Neural progenitor cell (in vitro differentiated cells): ENCODE results near the gene STAM. TPM values are rescaled to one million over a fixed set of nuclear protein-coding genes. Genes with fewer than 3 reads are reported as not detected.

Experiments
- DNase-seq: peaks from one replicate; pipeline ENCODE4 v3.0.0-alpha.2; 2016; ENCODE audit warnings: low spot score
- H2AFZ ChIP-seq: fragments of 200-600 bp; sonication (generic); replicated peaks from 2 replicates; pipeline ENCODE4 v1.6.1; 2016; ENCODE audit warnings: antibody characterized with exemption
- H3F3A ChIP-seq: fragments of 200-600 bp; sonication (generic); 2 replicates; pipeline ENCODE4 v1.6.1; 2016; ENCODE audit warnings: antibody characterized with exemption, low read depth
- H3K27ac ChIP-seq: fragments of 200-600 bp; sonication (generic); 2 replicates; pipeline ENCODE4 v1.5.1; 2016; ENCODE audit warnings: mild to moderate bottlenecking
- H3K27me3 ChIP-seq: fragments of 200-600 bp; sonication (generic); 2 replicates; pipeline ENCODE4 v1.6.1; 2016; ENCODE audit warnings: mild to moderate bottlenecking, moderate library complexity
- H3K36me3 ChIP-seq: fragments of 200-600 bp; sonication (generic); 2 replicates; pipeline ENCODE4 v1.5.1; 2016
- H3K4me1 ChIP-seq: fragments of 200-600 bp; sonication (generic); 2 replicates; pipeline ENCODE4 v1.6.1; 2016; ENCODE audit warnings: mixed run types
- H3K4me2 ChIP-seq: fragments of 200-600 bp; sonication (generic); 2 replicates; pipeline ENCODE4 v1.6.1; 2016
- H3K4me3 ChIP-seq: fragments of 200-600 bp; sonication (generic); 2 replicates; pipeline ENCODE4 v1.5.1; 2016
- H3K79me2 ChIP-seq: fragments of 200-600 bp; sonication (generic); 2 replicates; pipeline ENCODE4 v1.6.1; 2016; ENCODE audit warnings: low read depth
- H3K9ac ChIP-seq: fragments of 200-600 bp; sonication (generic); 2 replicates; pipeline ENCODE4 v1.6.1; 2016
- H3K9me3 ChIP-seq: fragments of 200-600 bp; sonication (generic); 2 replicates; pipeline ENCODE4 v1.5.1; 2016; ENCODE audit warnings: low read depth
- H4K20me1 ChIP-seq: fragments of 200-600 bp; sonication (generic); 2 replicates; pipeline ENCODE4 v1.6.1; 2016; ENCODE audit warnings: low read depth
- H3K27ac Mint-ChIP-seq: 3 replicates; pipeline ENCODE4 v1.8.0; 2021; ENCODE audit warnings: mixed read lengths
- H3K27me3 Mint-ChIP-seq: 2 replicates; pipeline ENCODE4 v1.8.0; 2022; ENCODE audit warnings: low read depth, mild to moderate bottlenecking, inconsistent platforms, moderate library complexity, mixed read lengths; ENCODE audit not compliant: insufficient read depth
- H3K36me3 Mint-ChIP-seq: 3 replicates; pipeline ENCODE4 v1.8.0; 2021; ENCODE audit warnings: mixed read lengths
- H3K4me1 Mint-ChIP-seq: 3 replicates; pipeline ENCODE4 v1.8.0; 2021; ENCODE audit warnings: mixed read lengths
- H3K4me3 Mint-ChIP-seq: 3 replicates; pipeline ENCODE4 v1.8.0; 2021; ENCODE audit warnings: mild to moderate bottlenecking, moderate library complexity, mixed read lengths
- H3K9me3 Mint-ChIP-seq: 3 replicates; pipeline ENCODE4 v1.8.0; 2020; ENCODE audit warnings: mixed read lengths
- CTCF ChIP-seq: fragments of 200-600 bp; sonication (generic); IDR thresholded peaks from 2 replicates; pipeline ENCODE4 v1.5.1; 2017; ENCODE audit warnings: antibody characterized with exemption, mild to moderate bottlenecking
- EZH2 ChIP-seq: fragments of 200-600 bp; sonication (generic); IDR thresholded peaks from 2 replicates; pipeline ENCODE4 v1.6.1; 2017; ENCODE audit warnings: antibody characterized with exemption, mild to moderate bottlenecking, moderate library complexity
- EZH2phosphoT487 ChIP-seq: fragments of 200-600 bp; sonication (generic); IDR thresholded peaks from 2 replicates; pipeline ENCODE4 v1.6.1; 2017; ENCODE audit warnings: antibody characterized with exemption
- total RNA-seq: library from RNA; depleted of rRNA; stranded (reverse); fragments of >200 nt; gene quantifications from 2 replicates; pipeline ENCODE4 v1.2.3, GENCODE V29; 2015; ENCODE audit warnings: low replicate concordance

The STAM gene
- total RNA-seq, 1 donor from 2014 or later = 43.2 TPM

GRCh38 chr10:17633353-17633752 is 10.6 kb upstream of the STAM start:
- Histone ChIP-seq H3K9ac (no peak overlapping the region), H3K9me3 (no peaks in the 10 kb centered on the region), H2AFZ (no peak overlapping the region), H3K27me3 (no peaks in the 10 kb centered on the region), H3K4me1 (no peaks in the 10 kb centered on the region), H3K4me3 (no peak overlapping the region), H3K36me3 (no peaks in the 10 kb centered on the region), H3F3A (no peaks in the 10 kb centered on the region), H3K27ac (no peak overlapping the region), H4K20me1 (no peaks in the 10 kb centered on the region), H3K79me2 (no peaks in the 10 kb centered on the region), H3K4me2 (no peak overlapping the region)
- no peaks in the 10 kb centered on the region for H3K9me3 Mint-ChIP-seq
- H3K4me1 Mint-ChIP-seq = no peaks in the 10 kb centered on the region
- TF ChIP-seq EZH2 = no peak
- TF ChIP-seq CTCF = no peak
- TF ChIP-seq EZH2phosphoT487 = no peak
- H3K27ac Mint-ChIP-seq = no peak overlapping the region
- no peaks in the 10 kb centered on the region for H3K27me3 Mint-ChIP-seq
- no peak overlapping the region for H3K4me3 Mint-ChIP-seq
- H3K36me3 Mint-ChIP-seq = no peaks in the 10 kb centered on the region
- DNase-seq = no peak

- no peaks in the 10 kb centered on the region for H3K27me3 ChIP-seq
- no peak overlapping the region for H3K9ac ChIP-seq
- no peaks in the 10 kb centered on the region for H3K27me3 Mint-ChIP-seq
- no peak overlapping the region for H3K4me2 ChIP-seq
- no peak for TF ChIP-seq EZH2phosphoT487
- no peak for TF ChIP-seq EZH2
- no peak for TF ChIP-seq CTCF
- no peaks in the 10 kb centered on the region for H3K36me3 ChIP-seq
- peaks cover 10% of the 10 kb centered on the region for H3K36me3 Mint-ChIP-seq
- no peaks in the 10 kb centered on the region for H3F3A ChIP-seq
- H3K4me1 ChIP-seq = peaks cover 7% of the 10 kb centered on the region
- H3K9me3 Mint-ChIP-seq = peaks cover 4% of the 10 kb centered on the region
- DNase-seq = no peak
- H3K4me1 Mint-ChIP-seq = peaks cover under 1% of the 10 kb centered on the region
- H4K20me1 ChIP-seq = no peaks in the 10 kb centered on the region
- no peak overlapping the region for H2AFZ ChIP-seq
- no peak overlapping the region for H3K27ac Mint-ChIP-seq
- H3K9me3 ChIP-seq = no peaks in the 10 kb centered on the region
- H3K27ac ChIP-seq = no peak overlapping the region
- H3K4me3 ChIP-seq = no peak overlapping the region
- H3K4me3 Mint-ChIP-seq = no peak overlapping the region
- H3K79me2 ChIP-seq = peaks cover 21% of the 10 kb centered on the region
These were observed 6.1 kb upstream of the STAM start for GRCh38 chr10:17637869-17638268.

GRCh38 chr10:17640331-17640816 is 3.6 kb upstream of the STAM start:
- TF ChIP-seq CTCF (no peak), EZH2phosphoT487 (no peak), EZH2 (no peak)
- Histone ChIP-seq H3K4me1 (peaks cover 15% of the 10 kb centered on the region), H3K27ac (no peak overlapping the region), H3K4me2 (no peak overlapping the region), H3K79me2 (peaks cover 42% of the 10 kb centered on the region), H3K4me3 (no peak overlapping the region), H4K20me1 (peaks cover 8% of the 10 kb centered on the region), H3K27me3 (no peaks in the 10 kb centered on the region), H3K9me3 (no peaks in the 10 kb centered on the region), H3K9ac (no peak overlapping the region), H2AFZ (no peak overlapping the region), H3K36me3 (no peaks in the 10 kb centered on the region), H3F3A (peaks cover 10% of the 10 kb centered on the region)
- H3K36me3 Mint-ChIP-seq = peaks cover 10% of the 10 kb centered on the region
- DNase-seq = no peak
- H3K27me3 Mint-ChIP-seq = peaks cover 2% of the 10 kb centered on the region
- H3K9me3 Mint-ChIP-seq = peaks cover 4% of the 10 kb centered on the region
- H3K27ac Mint-ChIP-seq = no peak overlapping the region
- no peak overlapping the region for H3K4me3 Mint-ChIP-seq
- peaks cover 11% of the 10 kb centered on the region for H3K4me1 Mint-ChIP-seq
